ENCODE data around the gene SGSM2.

SGSM2 gene

GRCh38 chr17:2427910-2428309 lies 90.6 kb downstream of the SGSM2 start:
- no peak for TF ChIP-seq CTCF (conservative IDR thresholded peaks at IDR 0.05; ENCODE audit: control insufficient read depth, insufficient read depth, low read depth, low read length)
- no peak for DNase-seq (ENCODE audit: low read depth)

More at GRCh38 chr17:2427910-2428309, 90.6 kb downstream of the SGSM2 start:
- no peak overlapping the region for H3K4me3 ChIP-seq (ENCODE audit: control insufficient read depth, low read depth, low read length)
